HEK293 (cell line): ENCODE data around the gene TMEM272.

Experiments used
- CTCF ChIA-PET: fragments of 350-600 bp; formaldehyde crosslinking; extraction: SDS; loops from one replicate; lab custom pipeline; 2021; ENCODE audit warnings: antibody characterized with exemption; lab: Yijun Ruan, JAX
- POLR2A ChIA-PET: fragments of 300-600 bp; formaldehyde crosslinking; extraction: SDS; loops from one replicate; lab custom pipeline; 2020; ENCODE audit warnings: antibody characterized with exemption, inconsistent platforms; lab: Yijun Ruan, JAX
- H3K27ac ChIP-seq: fragments of 200-500 bp; sonication (Bioruptor generic); 2 replicates; pipeline ENCODE4 v1.5.1; 2014; ENCODE audit warnings: low read depth, low read length, control low read depth, inconsistent platforms; ENCODE audit errors: extremely low read depth
- H3K36me3 ChIP-seq, 2 experiments: fragments of 200-500 bp in 1 of 2; sonication (Bioruptor generic) in 1 of 2; 1 replicate in 1 of 2; 2 replicates in 1 of 2; pipeline ENCODE4 v1.5.1; 2014 to 2017; ENCODE audit warnings: inconsistent platforms in 2 of 2, low read length in 2 of 2; ENCODE audit not compliant: control insufficient read depth in 2 of 2, insufficient read depth in 1 of 2
- H3K4me1 ChIP-seq: fragments of 200-500 bp; sonication (Bioruptor generic); 2 replicates; pipeline ENCODE4 v1.5.1; 2014; ENCODE audit warnings: mild to moderate bottlenecking, low read length, inconsistent platforms; ENCODE audit not compliant: control insufficient read depth, insufficient read depth
- H3K4me3 ChIP-seq: 2 replicates; pipeline ENCODE4 v1.5.1; 2011; ENCODE audit warnings: low read depth, mild to moderate bottlenecking, control low read depth, low read length, moderate library complexity
- H3K9me3 ChIP-seq: fragments of 200-500 bp; sonication (Bioruptor generic); 2 replicates; pipeline ENCODE4 v1.5.1; 2014; ENCODE audit warnings: low read depth, low read length, inconsistent platforms; ENCODE audit not compliant: control insufficient read depth, insufficient read depth
- BCL11A ChIP-seq: fragments of 450-650 bp; formaldehyde crosslinking; IDR thresholded peaks from 2 replicates; pipeline ENCODE4 v1.5.1; 2016; ENCODE audit warnings: low read depth, missing biosample characterization, missing genetic modification characterization
- FEZF1 ChIP-seq: fragments of 450-650 bp; formaldehyde crosslinking; IDR thresholded peaks from 2 replicates; pipeline ENCODE4 v1.5.1; 2016; ENCODE audit warnings: missing biosample characterization, missing genetic modification characterization
- GLIS2 ChIP-seq: fragments of 450-650 bp; formaldehyde crosslinking; IDR thresholded peaks from 2 replicates; pipeline ENCODE4 v1.5.1; 2016; ENCODE audit warnings: missing biosample characterization, missing genetic modification characterization
- HIC1 ChIP-seq: fragments of 450-650 bp; formaldehyde crosslinking; IDR thresholded peaks from 2 replicates; pipeline ENCODE4 v1.5.1; 2016; ENCODE audit warnings: missing biosample characterization, missing genetic modification characterization
- HOXD13 ChIP-seq: sonication (generic); formaldehyde crosslinking; IDR thresholded peaks from 2 replicates; pipeline ENCODE4 v1.8.0; 2022; ENCODE audit warnings: missing genetic modification reagents, borderline replicate concordance
- KLF16 ChIP-seq: fragments of 450-650 bp; formaldehyde crosslinking; IDR thresholded peaks from 2 replicates; pipeline ENCODE4 v1.5.1; 2017; ENCODE audit warnings: missing biosample characterization, missing genetic modification characterization
- MEIS1 ChIP-seq: sonication (generic); formaldehyde crosslinking; IDR thresholded peaks from 2 replicates; pipeline ENCODE4 v1.8.1; 2022; ENCODE audit warnings: missing genetic modification reagents, mild to moderate bottlenecking, borderline replicate concordance
- MYNN ChIP-seq: fragments of 450-650 bp; formaldehyde crosslinking; IDR thresholded peaks from 2 replicates; pipeline ENCODE4 v1.5.1; 2016; ENCODE audit warnings: missing biosample characterization, missing genetic modification characterization, borderline replicate concordance
- TRIM28 ChIP-seq: IDR thresholded peaks from 2 replicates; pipeline ENCODE4 v1.6.1; 2011; ENCODE audit warnings: low read length, control low read depth, borderline replicate concordance
- WT1 ChIP-seq: fragments of 450-650 bp; formaldehyde crosslinking; IDR thresholded peaks from 2 replicates; pipeline ENCODE4 v1.5.1; 2016; ENCODE audit warnings: missing biosample characterization, missing genetic modification characterization
- ZNF341 ChIP-seq: fragments of 450-650 bp; formaldehyde crosslinking; IDR thresholded peaks from 2 replicates; pipeline ENCODE4; 2016; ENCODE audit warnings: low read depth, missing biosample characterization, missing genetic modification characterization
- ZNF48 ChIP-seq: fragments of 450-650 bp; formaldehyde crosslinking; IDR thresholded peaks from 2 replicates; pipeline ENCODE4 v1.5.1; 2016; ENCODE audit warnings: missing biosample characterization, missing genetic modification characterization
- ZNF510 ChIP-seq: fragments of 450-650 bp; formaldehyde crosslinking; IDR thresholded peaks from 2 replicates; pipeline ENCODE4 v1.5.1; 2018; ENCODE audit warnings: mild to moderate bottlenecking, missing genetic modification characterization, missing biosample characterization; ENCODE audit not compliant: insufficient replicate concordance
- ZNF610 ChIP-seq: fragments of 450-650 bp; formaldehyde crosslinking; IDR thresholded peaks from 2 replicates; pipeline ENCODE4 v1.5.1; 2016; ENCODE audit warnings: missing biosample characterization, missing genetic modification characterization, borderline replicate concordance
- ZNF624 ChIP-seq: fragments of 450-650 bp; formaldehyde crosslinking; IDR thresholded peaks from 2 replicates; pipeline ENCODE4 v1.5.1; 2017; ENCODE audit warnings: missing biosample characterization, missing genetic modification characterization
- ZNF76 ChIP-seq: fragments of 450-650 bp; formaldehyde crosslinking; IDR thresholded peaks from 2 replicates; pipeline ENCODE4; 2016; ENCODE audit warnings: low read depth, missing biosample characterization, missing genetic modification characterization, borderline replicate concordance
- ZNF777 ChIP-seq: fragments of 450-650 bp; formaldehyde crosslinking; IDR thresholded peaks from 2 replicates; pipeline ENCODE4 v1.5.1; 2017; ENCODE audit warnings: missing biosample characterization, missing genetic modification characterization, borderline replicate concordance
- ZSCAN16 ChIP-seq: fragments of 450-650 bp; formaldehyde crosslinking; IDR thresholded peaks from 2 replicates; pipeline ENCODE4 v1.5.1; 2016; ENCODE audit warnings: missing biosample characterization, missing genetic modification characterization
- ZSCAN18 ChIP-seq: fragments of 450-650 bp; formaldehyde crosslinking; IDR thresholded peaks from 2 replicates; pipeline ENCODE4 v1.5.1; 2016; ENCODE audit warnings: missing biosample characterization, missing genetic modification characterization
- ZSCAN23 ChIP-seq: fragments of 450-650 bp; formaldehyde crosslinking; IDR thresholded peaks from 2 replicates; pipeline ENCODE4 v1.5.1; 2016; ENCODE audit warnings: missing biosample characterization, missing genetic modification characterization
- TF ChIP-seq, protein P1 (sequence below): fragments of 450-650 bp; formaldehyde crosslinking; IDR thresholded peaks from 2 replicates; pipeline ENCODE4 v1.5.1; 2017; ENCODE audit warnings: missing biosample characterization, missing genetic modification characterization
- TF ChIP-seq, protein P2 (sequence below): fragments of 450-650 bp; formaldehyde crosslinking; IDR thresholded peaks from 2 replicates; pipeline ENCODE4 v1.5.1; 2016; ENCODE audit warnings: missing biosample characterization, missing genetic modification characterization
- TF ChIP-seq, protein P3 (sequence below): fragments of 450-650 bp; formaldehyde crosslinking; IDR thresholded peaks from 2 replicates; pipeline ENCODE4 v1.5.1; 2016; ENCODE audit warnings: missing biosample characterization, missing genetic modification characterization

TMEM272 gene

DNA sequence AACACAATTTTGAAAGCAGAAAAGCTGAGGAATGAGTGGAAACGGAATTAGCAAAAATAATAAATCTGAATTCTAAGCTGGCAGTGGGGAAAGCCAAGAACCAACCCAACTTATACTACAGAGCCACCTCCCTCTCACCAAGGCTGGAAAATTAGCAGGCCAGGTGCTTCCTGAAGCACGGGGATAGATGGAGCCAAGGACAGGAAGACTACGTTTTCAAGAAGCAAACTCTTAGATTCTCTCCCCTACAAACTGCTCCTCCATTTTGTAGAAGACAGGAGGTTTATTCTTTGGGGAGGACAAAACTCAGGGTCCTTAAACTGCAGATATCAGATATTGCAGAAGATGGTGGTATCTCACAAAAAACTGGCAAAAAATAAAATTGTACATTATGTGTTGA lies 25.6 kb upstream of the TMEM272 start:
- no peak for TF ChIP-seq ZSCAN18
- no peak for TF ChIP-seq ZNF48
- TF ChIP-seq, protein P1, sequence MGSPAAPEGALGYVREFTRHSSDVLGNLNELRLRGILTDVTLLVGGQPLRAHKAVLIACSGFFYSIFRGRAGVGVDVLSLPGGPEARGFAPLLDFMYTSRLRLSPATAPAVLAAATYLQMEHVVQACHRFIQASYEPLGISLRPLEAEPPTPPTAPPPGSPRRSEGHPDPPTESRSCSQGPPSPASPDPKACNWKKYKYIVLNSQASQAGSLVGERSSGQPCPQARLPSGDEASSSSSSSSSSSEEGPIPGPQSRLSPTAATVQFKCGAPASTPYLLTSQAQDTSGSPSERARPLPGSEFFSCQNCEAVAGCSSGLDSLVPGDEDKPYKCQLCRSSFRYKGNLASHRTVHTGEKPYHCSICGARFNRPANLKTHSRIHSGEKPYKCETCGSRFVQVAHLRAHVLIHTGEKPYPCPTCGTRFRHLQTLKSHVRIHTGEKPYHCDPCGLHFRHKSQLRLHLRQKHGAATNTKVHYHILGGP = no peak
- TF ChIP-seq ZNF777 (tag by site-specific recombination) = no peak
- no peak for TF ChIP-seq MEIS1 (CRISPR knock-in tag)
- no peak for TF ChIP-seq HIC1
- no peak for TF ChIP-seq GLIS2
- TF ChIP-seq WT1 (tag by site-specific recombination) = no peak
- TF ChIP-seq ZNF510 = no peak
- TF ChIP-seq TRIM28 = no peak
- TF ChIP-seq, protein P2, sequence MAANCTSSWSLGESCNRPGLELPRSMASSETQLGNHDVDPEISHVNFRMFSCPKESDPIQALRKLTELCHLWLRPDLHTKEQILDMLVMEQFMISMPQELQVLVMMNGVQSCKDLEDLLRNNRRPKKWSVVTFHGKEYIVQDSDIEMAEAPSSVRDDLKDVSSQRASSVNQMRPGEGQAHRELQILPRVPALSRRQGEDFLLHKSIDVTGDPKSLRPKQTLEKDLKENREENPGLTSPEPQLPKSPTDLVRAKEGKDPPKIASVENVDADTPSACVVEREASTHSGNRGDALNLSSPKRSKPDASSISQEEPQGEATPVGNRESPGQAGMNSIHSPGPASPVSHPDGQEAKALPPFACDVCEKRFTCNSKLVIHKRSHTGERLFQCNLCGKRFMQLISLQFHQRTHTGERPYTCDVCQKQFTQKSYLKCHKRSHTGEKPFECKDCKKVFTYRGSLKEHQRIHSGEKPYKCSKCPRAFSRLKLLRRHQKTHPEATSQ (tag by site-specific recombination) = no peak
- TF ChIP-seq ZNF341 = no peak
- TF ChIP-seq MYNN (tag by site-specific recombination) = no peak
- no peak for TF ChIP-seq ZSCAN16 (tag by site-specific recombination)
- no peak for TF ChIP-seq ZNF624 (tag by site-specific recombination)
- no peak for TF ChIP-seq FEZF1 (tag by site-specific recombination)
- no peak for TF ChIP-seq BCL11A (tag by site-specific recombination)
- no peak for TF ChIP-seq HOXD13 (CRISPR knock-in tag)
- Histone ChIP-seq H3K9me3 (no peaks in the 10 kb centered on the region), H3K27ac (no peak overlapping the region), H3K4me3 (no peak overlapping the region), H3K4me1 (no peaks in the 10 kb centered on the region), H3K36me3 (no peaks in the 10 kb centered on the region)
- ChIA-PET CTCF (no interaction called here), POLR2A (no interaction called here)

DNA sequence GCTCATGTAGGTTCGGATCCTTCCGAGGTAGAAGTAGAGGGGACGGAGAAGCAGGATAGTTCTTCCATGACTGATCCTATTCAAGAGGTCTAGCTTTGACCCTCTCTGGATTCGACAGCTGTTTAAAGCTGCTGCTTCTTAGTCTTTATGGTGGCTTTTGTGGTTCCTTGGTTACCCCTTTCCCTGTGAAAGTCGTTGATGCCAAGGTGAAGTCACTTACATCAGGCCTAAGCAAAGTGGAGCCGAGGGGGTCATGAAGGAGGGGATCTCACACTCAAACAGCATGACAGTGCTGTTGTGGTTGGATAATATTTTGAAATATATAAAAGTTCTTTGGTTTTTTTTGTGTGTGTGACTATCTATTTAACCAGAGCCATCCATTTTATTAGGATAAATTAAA lies 24.9 kb upstream of the TMEM272 start:
- Histone ChIP-seq H3K9me3 (no peaks in the 10 kb centered on the region), H3K36me3 (no peaks in the 10 kb centered on the region), H3K4me3 (no peak overlapping the region), H3K4me1 (no peaks in the 10 kb centered on the region), H3K27ac (no peak overlapping the region)
- ChIA-PET POLR2A (no interaction called here), CTCF (no interaction called here)
- TF ChIP-seq, protein P3, sequence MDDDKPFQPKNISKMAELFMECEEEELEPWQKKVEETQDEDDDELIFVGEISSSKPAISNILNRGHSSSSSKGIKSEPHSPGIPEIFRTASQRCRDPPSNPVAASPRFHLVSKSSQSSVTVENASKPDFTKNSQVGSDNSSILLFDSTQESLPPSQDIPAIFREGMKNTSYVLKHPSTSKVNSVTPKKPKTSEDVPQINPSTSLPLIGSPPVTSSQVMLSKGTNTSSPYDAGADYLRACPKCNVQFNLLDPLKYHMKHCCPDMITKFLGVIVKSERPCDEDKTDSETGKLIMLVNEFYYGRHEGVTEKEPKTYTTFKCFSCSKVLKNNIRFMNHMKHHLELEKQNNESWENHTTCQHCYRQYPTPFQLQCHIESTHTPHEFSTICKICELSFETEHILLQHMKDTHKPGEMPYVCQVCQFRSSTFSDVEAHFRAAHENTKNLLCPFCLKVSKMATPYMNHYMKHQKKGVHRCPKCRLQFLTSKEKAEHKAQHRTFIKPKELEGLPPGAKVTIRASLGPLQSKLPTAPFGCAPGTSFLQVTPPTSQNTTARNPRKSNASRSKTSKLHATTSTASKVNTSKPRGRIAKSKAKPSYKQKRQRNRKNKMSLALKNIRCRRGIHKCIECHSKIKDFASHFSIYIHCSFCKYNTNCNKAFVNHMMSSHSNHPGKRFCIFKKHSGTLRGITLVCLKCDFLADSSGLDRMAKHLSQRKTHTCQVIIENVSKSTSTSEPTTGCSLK (tag by site-specific recombination) = no peak
- TF ChIP-seq ZSCAN23 (no peak), ZNF610 (no peak), ZNF76 (tag by site-specific recombination) (no peak), KLF16 (tag by site-specific recombination) (no peak)
